C4-2B (cell line): ENCODE measurements around the gene SMIM5.
A peak's percentile ranks its signal among the peaks of the same experiment; 100 is the strongest.

Source experiments
- H3K27ac ChIP-seq: fragments of 450-650 bp; 2 replicates; pipeline ENCODE4 v1.5.1; 2017
- ZFX ChIP-seq: fragments of 450-650 bp; IDR thresholded peaks from 2 replicates; pipeline ENCODE4 v1.6.1; 2017
- TF ChIP-seq, protein P1 (sequence below): fragments of 450-650 bp; conservative IDR thresholded peaks from 2 replicates; pipeline ENCODE4 v1.5.1; 2017; ENCODE audit warnings: mild to moderate bottlenecking

SMIM5 gene

DNA sequence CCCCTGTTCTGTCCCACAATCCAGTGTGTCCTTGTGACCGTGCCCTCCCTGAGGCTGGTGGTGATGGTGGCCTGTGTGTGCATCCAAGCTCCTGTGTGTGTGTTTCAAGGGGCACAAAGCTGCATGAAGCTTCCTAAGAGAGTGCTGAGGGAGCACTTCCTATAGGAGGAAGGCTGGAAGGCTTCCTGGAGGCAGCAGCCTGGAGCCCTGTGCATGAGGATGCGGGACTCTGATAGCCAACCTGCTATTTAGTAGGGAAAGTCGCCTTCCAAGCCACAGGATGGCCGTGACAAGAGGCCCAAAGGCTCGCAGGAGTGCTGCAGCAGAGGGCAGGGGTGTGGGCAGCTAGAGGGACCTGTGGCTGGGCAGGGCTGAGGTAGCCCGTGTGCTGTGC, 37.3 kb upstream of the SMIM5 start:
- no peak for TF ChIP-seq ZFX
- TF ChIP-seq, protein P1, sequence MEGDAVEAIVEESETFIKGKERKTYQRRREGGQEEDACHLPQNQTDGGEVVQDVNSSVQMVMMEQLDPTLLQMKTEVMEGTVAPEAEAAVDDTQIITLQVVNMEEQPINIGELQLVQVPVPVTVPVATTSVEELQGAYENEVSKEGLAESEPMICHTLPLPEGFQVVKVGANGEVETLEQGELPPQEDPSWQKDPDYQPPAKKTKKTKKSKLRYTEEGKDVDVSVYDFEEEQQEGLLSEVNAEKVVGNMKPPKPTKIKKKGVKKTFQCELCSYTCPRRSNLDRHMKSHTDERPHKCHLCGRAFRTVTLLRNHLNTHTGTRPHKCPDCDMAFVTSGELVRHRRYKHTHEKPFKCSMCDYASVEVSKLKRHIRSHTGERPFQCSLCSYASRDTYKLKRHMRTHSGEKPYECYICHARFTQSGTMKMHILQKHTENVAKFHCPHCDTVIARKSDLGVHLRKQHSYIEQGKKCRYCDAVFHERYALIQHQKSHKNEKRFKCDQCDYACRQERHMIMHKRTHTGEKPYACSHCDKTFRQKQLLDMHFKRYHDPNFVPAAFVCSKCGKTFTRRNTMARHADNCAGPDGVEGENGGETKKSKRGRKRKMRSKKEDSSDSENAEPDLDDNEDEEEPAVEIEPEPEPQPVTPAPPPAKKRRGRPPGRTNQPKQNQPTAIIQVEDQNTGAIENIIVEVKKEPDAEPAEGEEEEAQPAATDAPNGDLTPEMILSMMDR: no peak
- H3K27ac ChIP-seq: no peak overlapping the region

GRCh38 chr17:75596320-75597087, 36.7 kb upstream of the SMIM5 start:
- H3K27ac ChIP-seq: no peak overlapping the region
- TF ChIP-seq ZFX: no peak
- TF ChIP-seq, protein P1: no peak

GRCh38 chr17:75601057-75601987, 31.9 kb upstream of the SMIM5 start:
- no peak overlapping the region for H3K27ac ChIP-seq
- TF ChIP-seq, protein P1: peak; percentile 91
- no peak for TF ChIP-seq ZFX

DNA sequence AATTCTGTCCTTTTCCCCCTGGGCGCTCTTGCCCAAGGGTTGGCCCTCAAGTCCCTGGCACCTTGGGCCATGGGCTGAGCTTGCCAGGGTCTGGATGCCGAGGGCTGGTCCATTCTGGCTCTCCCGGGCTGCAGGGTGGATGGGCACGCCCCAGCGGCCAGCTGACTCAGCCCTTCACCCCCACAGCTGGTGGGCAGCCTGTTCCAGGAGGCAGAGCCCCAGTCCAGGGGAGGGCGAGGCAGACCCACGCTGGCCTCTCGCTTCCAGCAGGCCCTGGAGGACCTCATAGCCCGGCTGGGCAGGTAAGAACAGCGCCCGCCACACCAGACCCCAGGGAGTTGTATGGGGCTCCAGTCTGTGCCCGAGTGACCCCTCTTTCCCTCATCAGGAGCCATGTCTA, 30.6 kb upstream of the SMIM5 start:
- no peak overlapping the region for H3K27ac ChIP-seq
- TF ChIP-seq, protein P1: no peak
- TF ChIP-seq ZFX: no peak

DNA sequence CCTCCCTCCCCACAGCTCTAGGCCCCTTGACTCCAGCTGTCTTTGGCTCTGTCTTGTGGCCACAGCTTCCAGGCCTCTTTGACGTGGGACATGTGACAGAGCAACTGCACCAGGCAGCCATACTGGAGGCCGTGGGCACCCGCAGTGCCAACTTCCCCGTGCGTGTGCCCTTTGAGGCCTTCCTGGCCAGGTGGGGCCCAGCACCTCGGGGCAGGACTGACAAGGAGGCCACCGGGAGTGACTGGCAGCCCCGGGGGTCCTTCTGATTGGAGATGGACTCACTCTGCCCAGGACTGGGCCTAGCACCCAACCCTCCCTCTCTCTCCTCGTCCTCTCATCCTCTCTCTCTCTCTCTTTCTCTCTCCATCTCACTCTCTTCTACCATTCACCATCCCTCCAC, 30.1 kb upstream of the SMIM5 start:
- H3K27ac ChIP-seq: no peak overlapping the region
- no peak for TF ChIP-seq ZFX
- TF ChIP-seq, protein P1: no peak

GRCh38 chr17:75604034-75604695, 29.1 kb upstream of the SMIM5 start:
- no peak overlapping the region for H3K27ac ChIP-seq
- no peak for TF ChIP-seq ZFX
- TF ChIP-seq, protein P1: no peak

- no peak for TF ChIP-seq ZFX
- TF ChIP-seq, protein P1: no peak
- H3K27ac ChIP-seq: no peak overlapping the region
Observed at GRCh38 chr17:75605790-75606189, 27.4 kb upstream of the SMIM5 start.
